SU-DHL-6 (cell line): ENCODE data around the gene TSGA10IP.

Experiments
- H2AFZ ChIP-seq: fragments of 200-600 bp; sonication (generic); 2 replicates; pipeline ENCODE4 v1.6.1; 2014; ENCODE audit warnings: low read depth, mild to moderate bottlenecking, moderate library complexity, mixed read lengths, antibody characterized with exemption, low read length; ENCODE audit not compliant: severe bottlenecking
- H3F3A ChIP-seq: fragments of 200-600 bp; shearing (Covaris generic); 2 replicates; pipeline ENCODE4 v1.6.0; 2016; ENCODE audit warnings: antibody characterized with exemption, mild to moderate bottlenecking; ENCODE audit not compliant: insufficient read depth
- H3K27ac ChIP-seq: fragments of 200-600 bp; sonication (generic); 2 replicates; pipeline ENCODE4 v1.5.1; 2016; ENCODE audit warnings: low read depth, mild to moderate bottlenecking, low read length, moderate library complexity, mixed read lengths
- H3K27me3 ChIP-seq: fragments of 200-600 bp; sonication (generic), shearing (Covaris generic); 2 replicates; pipeline ENCODE4 v1.6.0; 2014; ENCODE audit warnings: mild to moderate bottlenecking, low read length
- H3K36me3 ChIP-seq: fragments of 200-600 bp; sonication (generic); 2 replicates; pipeline ENCODE4 v1.6.1; 2014; ENCODE audit warnings: mild to moderate bottlenecking, low read length, mixed read lengths
- H3K4me2 ChIP-seq: fragments of 300-600, 200-600 bp; shearing (Covaris generic), sonication (generic); 2 replicates; pipeline ENCODE4 v1.6.0; 2014; ENCODE audit warnings: low read length, low read depth, mild to moderate bottlenecking; ENCODE audit not compliant: poor library complexity, severe bottlenecking
- H3K4me3 ChIP-seq: fragments of 200-600 bp; sonication (generic); 2 replicates; pipeline ENCODE4 v1.5.1; 2014; ENCODE audit warnings: antibody characterized with exemption, low read length, mild to moderate bottlenecking, mixed read lengths; ENCODE audit not compliant: insufficient read depth, poor library complexity, severe bottlenecking
- H3K79me2 ChIP-seq: fragments of 200-600 bp; sonication (generic); 2 replicates; pipeline ENCODE4 v1.6.1; 2014; ENCODE audit warnings: mild to moderate bottlenecking, low read length, moderate library complexity; ENCODE audit not compliant: insufficient read depth
- H3K9ac ChIP-seq: fragments of 200-600 bp; sonication (generic); 2 replicates; pipeline ENCODE4 v1.7.0; 2014; ENCODE audit warnings: mild to moderate bottlenecking, low read length
- H3K9me2 ChIP-seq: fragments of 200-600 bp; sonication (generic); replicated peaks from 2 replicates; pipeline ENCODE4 v1.6.1; 2014; ENCODE audit warnings: low read length; ENCODE audit not compliant: insufficient read depth
- H3K9me3 ChIP-seq: fragments of 200-600 bp; sonication (generic); 2 replicates; pipeline ENCODE4 v1.6.1; 2014; ENCODE audit warnings: low read length, mixed read lengths; ENCODE audit not compliant: insufficient read depth
- H4K20me1 ChIP-seq: fragments of 200-600 bp; sonication (generic); 2 replicates; pipeline ENCODE4 v1.6.1; 2014; ENCODE audit warnings: low read depth, mild to moderate bottlenecking, antibody characterized with exemption, low read length, moderate library complexity, mixed read lengths
- EZH2phosphoT487 ChIP-seq: fragments of 200-600 bp; sonication (generic), shearing (Covaris generic); conservative IDR thresholded peaks from 2 replicates; pipeline ENCODE4 v1.6.1; 2018; ENCODE audit warnings: mild to moderate bottlenecking, antibody characterized with exemption, low read length, moderate library complexity, mixed read lengths
- TF ChIP-seq, protein P1 (sequence below): fragments of 200-600 bp; sonication (generic); IDR thresholded peaks from one replicate; pipeline ENCODE4 v1.5.1; 2017; ENCODE audit warnings: antibody characterized with exemption, mild to moderate bottlenecking, low read length, moderate library complexity; ENCODE audit not compliant: insufficient read depth, poor library complexity, severe bottlenecking

The TSGA10IP gene

DNA sequence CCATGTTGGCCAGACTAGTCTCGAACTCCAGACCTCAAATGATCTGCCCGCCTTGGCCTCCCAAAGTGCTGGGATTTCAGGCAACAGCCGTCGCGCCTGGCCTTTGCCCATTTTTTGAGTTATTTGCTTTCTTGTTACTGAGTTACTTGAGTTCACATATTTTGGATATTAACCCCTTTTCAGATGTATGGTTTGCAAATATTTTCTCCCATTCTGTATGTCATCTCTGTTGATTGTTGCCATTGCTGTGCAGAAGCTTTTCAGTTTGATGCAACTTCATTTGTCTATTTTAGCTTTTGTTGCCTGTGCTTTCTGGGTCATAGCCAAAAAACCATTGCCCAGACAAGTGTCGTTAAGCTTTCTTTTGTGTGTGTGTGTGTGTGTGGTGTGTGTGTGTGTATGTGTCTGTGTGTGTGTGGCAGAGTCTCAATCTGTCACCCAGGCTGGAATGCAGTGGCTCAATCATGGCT lies 6.8 kb downstream of the TSGA10IP start:
- Histone ChIP-seq H3K9ac (no peak overlapping the region), H4K20me1 (no peaks in the 10 kb centered on the region), H3K27ac (no peak overlapping the region), H2AFZ (no peak overlapping the region), H3F3A (no peaks in the 10 kb centered on the region), H3K4me2 (no peak overlapping the region), H3K4me3 (no peak overlapping the region), H3K36me3 (no peaks in the 10 kb centered on the region), H3K27me3 (no peaks in the 10 kb centered on the region), H3K79me2 (no peaks in the 10 kb centered on the region), H3K9me2 (no peaks in the 10 kb centered on the region), H3K9me3 (no peaks in the 10 kb centered on the region)
- TF ChIP-seq EZH2phosphoT487, result no peak

DNA sequence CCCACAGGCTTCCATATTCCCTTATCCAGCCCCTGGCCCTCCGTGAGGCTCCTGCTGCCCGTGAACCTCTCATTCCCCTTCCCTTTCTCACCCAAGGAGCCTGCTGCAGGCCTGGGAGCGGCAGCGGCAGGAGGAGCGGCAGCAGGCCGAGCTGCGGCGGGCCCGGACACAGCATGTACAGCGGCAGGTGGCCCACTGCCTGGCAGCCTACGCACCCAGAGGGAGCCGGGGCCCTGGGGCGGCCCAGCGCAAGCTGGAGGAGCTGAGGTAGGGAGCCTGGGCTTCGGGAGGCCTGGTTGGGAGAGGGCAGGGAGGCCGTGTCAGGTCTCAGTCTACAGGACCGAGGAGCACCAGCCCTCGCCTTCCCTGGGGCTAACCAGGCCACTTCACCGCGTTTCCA lies 8.2 kb downstream of the TSGA10IP start:
- H3K9me2 ChIP-seq, result no peaks in the 10 kb centered on the region
- H4K20me1 ChIP-seq, result no peaks in the 10 kb centered on the region
- no peaks in the 10 kb centered on the region for H3K79me2 ChIP-seq
- no peak overlapping the region for H2AFZ ChIP-seq
- H3K9ac ChIP-seq, result no peak overlapping the region
- H3K36me3 ChIP-seq, result no peaks in the 10 kb centered on the region
- no peak overlapping the region for H3K4me3 ChIP-seq
- H3K9me3 ChIP-seq, result no peaks in the 10 kb centered on the region
- H3K27ac ChIP-seq, result no peak overlapping the region
- no peaks in the 10 kb centered on the region for H3K27me3 ChIP-seq
- H3K4me2 ChIP-seq, result no peak overlapping the region
- no peak for TF ChIP-seq EZH2phosphoT487
- TF ChIP-seq, protein P1, sequence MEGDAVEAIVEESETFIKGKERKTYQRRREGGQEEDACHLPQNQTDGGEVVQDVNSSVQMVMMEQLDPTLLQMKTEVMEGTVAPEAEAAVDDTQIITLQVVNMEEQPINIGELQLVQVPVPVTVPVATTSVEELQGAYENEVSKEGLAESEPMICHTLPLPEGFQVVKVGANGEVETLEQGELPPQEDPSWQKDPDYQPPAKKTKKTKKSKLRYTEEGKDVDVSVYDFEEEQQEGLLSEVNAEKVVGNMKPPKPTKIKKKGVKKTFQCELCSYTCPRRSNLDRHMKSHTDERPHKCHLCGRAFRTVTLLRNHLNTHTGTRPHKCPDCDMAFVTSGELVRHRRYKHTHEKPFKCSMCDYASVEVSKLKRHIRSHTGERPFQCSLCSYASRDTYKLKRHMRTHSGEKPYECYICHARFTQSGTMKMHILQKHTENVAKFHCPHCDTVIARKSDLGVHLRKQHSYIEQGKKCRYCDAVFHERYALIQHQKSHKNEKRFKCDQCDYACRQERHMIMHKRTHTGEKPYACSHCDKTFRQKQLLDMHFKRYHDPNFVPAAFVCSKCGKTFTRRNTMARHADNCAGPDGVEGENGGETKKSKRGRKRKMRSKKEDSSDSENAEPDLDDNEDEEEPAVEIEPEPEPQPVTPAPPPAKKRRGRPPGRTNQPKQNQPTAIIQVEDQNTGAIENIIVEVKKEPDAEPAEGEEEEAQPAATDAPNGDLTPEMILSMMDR, result no peak
- H3F3A ChIP-seq, result no peaks in the 10 kb centered on the region

DNA sequence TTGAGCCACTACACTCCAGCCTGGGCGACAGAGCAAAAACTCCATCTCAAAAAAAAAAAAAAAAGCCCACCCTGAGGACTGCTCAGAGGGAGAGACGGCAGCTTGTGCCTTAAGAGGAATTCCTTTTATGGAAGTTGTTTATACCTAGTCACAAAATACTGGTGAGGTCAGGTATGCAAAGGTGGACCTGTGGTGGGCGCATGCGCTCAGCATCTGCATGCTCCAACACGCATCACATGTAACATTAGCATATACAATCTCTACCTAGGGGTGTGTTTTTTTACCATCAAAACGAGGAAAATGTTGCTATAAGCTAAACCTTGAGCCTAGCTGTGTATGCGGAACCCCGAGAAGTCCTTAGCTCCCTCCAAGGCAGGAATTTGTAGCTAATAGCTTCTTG lies 9.5 kb downstream of the TSGA10IP start:
- H4K20me1 ChIP-seq, result no peaks in the 10 kb centered on the region
- H3K9ac ChIP-seq, result no peak overlapping the region
- no peak overlapping the region for H3K4me3 ChIP-seq
- no peaks in the 10 kb centered on the region for H3K79me2 ChIP-seq
- H2AFZ ChIP-seq, result no peak overlapping the region
- H3K36me3 ChIP-seq, result no peaks in the 10 kb centered on the region
- no peaks in the 10 kb centered on the region for H3K9me2 ChIP-seq
- no peaks in the 10 kb centered on the region for H3K9me3 ChIP-seq
- no peak for TF ChIP-seq EZH2phosphoT487
- TF ChIP-seq, protein P1, result no peak
- H3F3A ChIP-seq, result no peaks in the 10 kb centered on the region
- H3K4me2 ChIP-seq, result no peak overlapping the region
- no peaks in the 10 kb centered on the region for H3K27me3 ChIP-seq
- no peak overlapping the region for H3K27ac ChIP-seq

DNA sequence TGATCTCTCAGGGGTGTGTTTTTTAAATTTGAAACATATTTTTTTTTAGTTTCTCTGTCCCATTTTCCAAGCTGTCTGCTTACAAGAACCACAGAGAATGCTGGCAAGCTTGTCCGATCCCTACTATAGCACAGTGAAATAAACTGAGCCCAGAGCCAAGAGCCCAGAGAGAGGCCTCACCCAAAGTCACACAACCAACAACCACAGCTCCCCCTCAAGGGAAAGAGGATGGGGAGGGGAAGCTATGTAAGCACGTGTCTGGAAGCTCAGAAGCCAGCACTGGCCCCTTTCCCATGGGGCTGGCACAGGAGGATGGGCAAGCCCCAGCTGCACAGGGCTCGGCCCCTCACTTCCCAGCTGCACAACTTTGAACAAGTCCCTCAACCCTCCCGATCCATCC lies 13.0 kb downstream of the TSGA10IP start:
- H3K27ac ChIP-seq, result no peak overlapping the region
- H3K27me3 ChIP-seq, result no peaks in the 10 kb centered on the region
- H3K4me3 ChIP-seq, result no peak overlapping the region
- H2AFZ ChIP-seq, result no peak overlapping the region
- no peaks in the 10 kb centered on the region for H3K36me3 ChIP-seq
- H3K4me2 ChIP-seq, result no peak overlapping the region
- no peak overlapping the region for H3K9ac ChIP-seq
- no peaks in the 10 kb centered on the region for H3K9me2 ChIP-seq
- H3K9me3 ChIP-seq, result no peaks in the 10 kb centered on the region
- peaks cover 16% of the 10 kb centered on the region for H3K79me2 ChIP-seq
- TF ChIP-seq, protein P1, result no peak
- no peak for TF ChIP-seq EZH2phosphoT487
- H4K20me1 ChIP-seq, result 0 out of 2 replicates have a peak, but pooled peaks cover 3% of the 10 kb centered on the region
- H3F3A ChIP-seq, result no peaks in the 10 kb centered on the region
